Peyer's patch (tissue), 4 donors: ENCODE measurements around the gene KCNK5.

Experiments
- POLR2A ChIP-seq, 2 donors: fragments of 450-650 bp; IDR thresholded peaks; one replicate each; pipeline ENCODE4 v1.5.1; 2017; ENCODE audit warnings: antibody characterized with exemption in 2 of 2, mild to moderate bottlenecking in 2 of 2, moderate library complexity in 2 of 2
- TF ChIP-seq, protein P1 (sequence below), 6 experiments: fragments of 450-650 bp in 4 of 6; fragments of 200-600 bp in 2 of 6; sonication (generic) in 1 of 6; IDR thresholded peaks; one replicate each; pipeline ENCODE4 v1.5.1; 2017 to 2019; ENCODE audit warnings: antibody characterized with exemption in 6 of 6, mild to moderate bottlenecking in 3 of 6, moderate library complexity in 1 of 6

GRCh38 chr6:39263303-39264037, 34.2 kb upstream of the KCNK5 start:
- TF ChIP-seq, protein P1, sequence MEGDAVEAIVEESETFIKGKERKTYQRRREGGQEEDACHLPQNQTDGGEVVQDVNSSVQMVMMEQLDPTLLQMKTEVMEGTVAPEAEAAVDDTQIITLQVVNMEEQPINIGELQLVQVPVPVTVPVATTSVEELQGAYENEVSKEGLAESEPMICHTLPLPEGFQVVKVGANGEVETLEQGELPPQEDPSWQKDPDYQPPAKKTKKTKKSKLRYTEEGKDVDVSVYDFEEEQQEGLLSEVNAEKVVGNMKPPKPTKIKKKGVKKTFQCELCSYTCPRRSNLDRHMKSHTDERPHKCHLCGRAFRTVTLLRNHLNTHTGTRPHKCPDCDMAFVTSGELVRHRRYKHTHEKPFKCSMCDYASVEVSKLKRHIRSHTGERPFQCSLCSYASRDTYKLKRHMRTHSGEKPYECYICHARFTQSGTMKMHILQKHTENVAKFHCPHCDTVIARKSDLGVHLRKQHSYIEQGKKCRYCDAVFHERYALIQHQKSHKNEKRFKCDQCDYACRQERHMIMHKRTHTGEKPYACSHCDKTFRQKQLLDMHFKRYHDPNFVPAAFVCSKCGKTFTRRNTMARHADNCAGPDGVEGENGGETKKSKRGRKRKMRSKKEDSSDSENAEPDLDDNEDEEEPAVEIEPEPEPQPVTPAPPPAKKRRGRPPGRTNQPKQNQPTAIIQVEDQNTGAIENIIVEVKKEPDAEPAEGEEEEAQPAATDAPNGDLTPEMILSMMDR (IDR thresholded peaks at IDR 0.05) = no peak
- no peak for TF ChIP-seq POLR2A (IDR thresholded peaks at IDR 0.05)
